GM19099 (cell line): Measurements from ENCODE around the gene ARHGEF39.
A peak's percentile ranks its signal among the peaks of the same experiment; 100 is the strongest.

Experiments
- POLR2A ChIP-seq: IDR thresholded peaks from 3 replicates; pipeline ENCODE4 v1.6.1; 2011; ENCODE audit warnings: low read depth; ENCODE audit not compliant: insufficient read length; ENCODE audit errors: extremely low read depth

Gene ARHGEF39

GRCh38 chr9:35656831-35657545 is 8.0 kb downstream of the ARHGEF39 start:
- TF ChIP-seq POLR2A = no peak

DNA sequence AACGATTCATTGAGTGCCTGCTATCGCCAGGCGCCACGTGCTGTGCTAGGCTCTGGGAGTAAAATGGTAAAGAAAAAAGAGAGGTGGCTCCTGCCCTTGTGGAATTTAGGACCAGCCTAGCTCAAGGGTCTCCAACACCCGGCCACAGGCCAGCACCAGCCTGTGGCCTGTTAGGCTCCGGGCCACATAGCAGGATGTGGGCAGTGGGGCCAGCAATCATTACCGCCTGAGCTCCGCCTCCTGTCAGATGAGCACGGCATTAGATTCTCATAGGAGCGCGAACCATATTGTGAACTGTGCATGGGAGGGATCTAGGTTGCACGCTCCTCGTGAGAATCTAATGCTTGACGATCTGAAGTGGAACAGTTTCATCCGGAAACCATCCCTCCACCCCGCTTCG is 8.6 kb downstream of the ARHGEF39 start:
- no peak for TF ChIP-seq POLR2A

- no peak for TF ChIP-seq POLR2A
These were observed 11.4 kb downstream of the ARHGEF39 start for GRCh38 chr9:35653611-35654010.

DNA sequence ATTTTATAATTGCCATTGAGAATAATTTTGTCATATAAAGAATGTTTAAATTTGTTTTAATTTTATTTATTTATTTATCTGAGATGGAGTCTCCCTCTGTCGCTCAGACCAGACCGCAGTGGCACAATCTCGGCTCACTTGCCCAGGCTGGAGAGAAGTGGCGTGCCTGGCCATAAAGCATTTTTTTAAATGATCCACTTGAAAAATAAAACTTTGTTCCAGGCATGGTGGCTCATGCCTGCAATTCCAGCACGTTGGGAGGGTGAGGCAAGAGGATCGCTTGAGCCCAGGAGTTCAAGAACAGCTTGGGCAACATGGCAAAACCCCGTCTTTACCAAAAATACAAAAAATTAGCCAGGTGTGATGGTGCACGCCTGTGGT is 12.2 kb downstream of the ARHGEF39 start:
- TF ChIP-seq POLR2A = no peak

DNA sequence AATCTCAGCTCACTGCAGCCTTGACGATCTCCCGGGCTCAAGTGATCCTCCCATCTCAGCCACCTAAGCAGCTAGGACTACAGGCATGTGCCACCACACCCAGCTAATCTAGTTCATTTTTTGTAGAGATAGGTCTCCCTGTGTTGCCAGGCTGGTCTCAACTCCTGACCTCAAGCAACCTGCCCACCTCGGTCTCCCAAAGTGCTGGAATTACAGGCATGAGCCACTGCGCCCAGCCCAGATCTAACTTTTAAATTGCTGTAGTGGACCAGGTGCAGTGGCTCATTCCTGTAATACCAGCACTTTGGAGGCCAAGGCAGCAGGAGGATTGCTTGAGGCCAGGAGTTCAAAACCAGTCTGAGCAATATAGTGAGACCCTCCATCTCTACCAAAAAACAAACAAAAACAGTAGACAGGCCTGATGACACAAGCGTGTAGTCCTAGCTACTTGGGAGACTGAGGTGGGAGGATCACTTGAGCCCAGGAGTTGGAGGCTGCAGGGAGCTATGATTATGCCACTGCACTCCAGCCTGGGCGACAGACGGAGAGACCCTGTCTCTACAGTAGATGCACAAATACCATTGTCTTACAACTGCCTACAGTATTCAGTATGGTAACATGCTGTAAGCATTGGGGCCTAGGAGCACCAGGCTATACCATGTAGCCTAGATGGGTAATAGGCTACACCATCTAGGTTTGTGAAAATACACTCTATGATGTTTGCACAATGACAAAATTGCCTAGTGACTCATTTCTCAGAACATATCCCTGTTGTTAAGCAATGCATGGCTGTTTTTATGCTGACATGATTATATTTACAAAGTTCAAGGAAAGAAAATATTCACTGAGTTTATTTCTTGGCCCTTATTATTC is 12.8 kb downstream of the ARHGEF39 start:
- no peak for TF ChIP-seq POLR2A

- peak; percentile 52 for TF ChIP-seq POLR2A
These were observed 14.4 kb downstream of the ARHGEF39 start, which contains the start of gene SIT1 for GRCh38 chr9:35650341-35651158. Gene SIT1, minus strand, starts transcription at chr9:35650931. Its CDS starts 78 bp downstream, at chr9:35650853.

DNA sequence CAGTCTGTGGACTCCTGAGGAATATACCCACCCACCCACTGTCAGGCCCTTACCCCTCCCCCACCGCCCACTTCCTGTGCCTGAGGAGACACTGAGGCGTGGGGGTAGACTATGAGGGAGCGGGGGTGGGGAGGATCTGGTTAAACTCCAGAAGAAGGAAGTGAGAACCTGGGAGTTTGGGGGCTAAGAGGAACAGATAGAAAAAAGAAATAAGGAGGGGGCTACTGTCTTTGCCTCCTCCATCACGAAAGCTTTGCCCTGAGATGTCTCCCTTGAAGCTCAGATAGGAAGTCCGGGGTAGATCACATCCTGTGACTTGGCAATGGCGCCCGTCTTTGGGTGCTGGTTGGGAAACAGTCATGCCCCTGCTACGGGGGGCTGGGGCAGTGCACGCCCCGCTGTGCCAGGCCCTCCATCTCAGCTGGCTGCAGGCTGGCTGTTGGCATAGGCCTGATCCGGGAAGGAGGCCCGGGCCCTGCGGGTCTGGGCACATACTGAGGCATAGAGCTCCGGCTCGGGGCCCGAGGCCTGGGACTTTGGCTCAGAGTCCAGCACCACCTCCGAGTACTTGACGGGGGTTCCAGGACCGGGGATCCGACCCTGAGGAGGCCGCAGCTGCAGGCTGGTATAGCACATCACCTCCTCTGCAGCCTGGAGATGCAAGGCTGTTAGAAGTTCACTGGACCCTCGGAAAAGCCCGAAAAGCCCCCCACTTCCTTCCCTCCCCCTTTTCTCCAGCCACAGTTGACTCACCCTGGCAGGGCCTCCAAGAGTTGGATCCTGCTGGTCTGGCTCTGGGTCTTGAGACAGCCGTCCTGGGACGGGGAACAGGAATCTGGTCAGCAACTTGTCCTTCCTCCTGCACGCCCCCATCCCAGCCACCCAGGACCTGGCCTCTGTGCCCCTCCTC is 15.3 kb downstream of the ARHGEF39 start:
- peak; percentile 52 for TF ChIP-seq POLR2A

- TF ChIP-seq POLR2A = peak; percentile 69
These were observed 18.3 kb downstream of the ARHGEF39 start for GRCh38 chr9:35646533-35647265.

DNA sequence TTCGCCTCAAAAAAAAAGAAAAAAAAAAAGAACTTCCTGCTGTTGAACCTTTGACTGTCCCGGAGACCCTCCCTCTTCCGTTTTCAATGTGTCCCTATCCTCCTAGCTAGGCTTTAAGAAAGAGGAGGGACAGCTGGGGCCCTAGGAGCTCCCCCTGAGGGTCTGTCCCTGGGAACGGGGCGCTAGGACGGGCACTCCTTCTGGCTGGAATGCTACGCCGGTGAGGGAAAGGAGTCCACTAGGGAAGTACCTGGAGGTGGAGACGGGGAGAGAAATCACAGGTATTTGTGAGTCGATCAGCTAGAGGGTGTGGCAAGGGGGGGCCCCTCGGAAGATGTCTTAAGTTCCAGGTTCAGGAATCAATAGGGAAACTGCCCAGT is 18.9 kb downstream of the ARHGEF39 start:
- no peak for TF ChIP-seq POLR2A

DNA sequence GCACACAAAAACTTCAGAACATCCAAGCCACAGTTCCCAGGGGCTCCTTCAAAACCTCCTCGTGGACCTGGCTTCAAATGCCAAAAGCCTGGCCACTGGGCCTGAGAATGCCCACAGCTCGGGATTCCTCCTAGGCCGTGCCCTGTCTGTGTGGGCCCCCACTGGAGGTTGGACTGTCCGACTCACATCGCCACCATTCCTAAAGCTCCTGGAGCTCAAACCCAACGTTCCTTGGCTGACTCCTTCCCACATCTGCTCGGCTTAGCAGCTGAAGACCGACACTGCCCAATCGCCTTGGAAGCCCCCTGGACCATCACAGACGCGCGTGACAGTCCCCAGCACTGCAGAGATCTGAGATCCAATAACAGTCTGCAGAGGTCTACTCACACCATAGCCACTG is 21.9 kb downstream of the ARHGEF39 start:
- TF ChIP-seq POLR2A = no peak

DNA sequence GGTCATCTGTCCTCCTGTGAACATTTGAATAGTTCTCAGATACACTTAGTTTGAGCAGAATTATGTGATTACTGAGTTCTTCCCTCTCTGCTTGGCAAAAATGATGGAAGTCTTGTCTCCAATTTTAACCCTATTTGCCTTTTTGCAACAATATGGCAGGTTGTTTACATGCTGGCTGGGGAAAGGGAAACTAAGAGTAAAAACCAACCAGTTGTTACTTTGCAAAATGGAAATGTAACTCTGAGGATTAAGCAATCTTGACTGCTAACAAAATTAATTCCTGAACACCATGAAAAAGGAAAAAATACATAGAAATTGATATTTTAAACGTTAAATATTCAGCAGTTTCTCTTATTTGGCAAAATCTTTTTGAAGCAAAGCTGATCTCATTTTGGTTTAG is 25.4 kb downstream of the ARHGEF39 start:
- TF ChIP-seq POLR2A = no peak

GRCh38 chr9:35636135-35636876 is 28.7 kb downstream of the ARHGEF39 start:
- no peak for TF ChIP-seq POLR2A

- no peak for TF ChIP-seq POLR2A
These were observed 29.3 kb downstream of the ARHGEF39 start for GRCh38 chr9:35635730-35636129.
